PC-9 (cell line): ENCODE results near the gene TXLNA. TPM values are rescaled to one million over a fixed set of nuclear protein-coding genes. Genes with fewer than 3 reads are reported as not detected.
"Not testable (repeated sequence)": the region's sequence is repeated elsewhere in the genome, so short reads cannot be mapped to it uniquely, and the experiment has no call there.

Experiments
- BruUV-seq: library from RNA; stranded (reverse); fragments of 400-500 nt; replicated peaks from 2 replicates; lab custom pipeline; 2021; lab: Mats Ljungman, UMichigan
- CTCF ChIA-PET: fragments of 300-600 bp; sonication (Branson Sonifier 250); formaldehyde crosslinking; loops from one replicate; lab custom pipeline; 2022; ENCODE audit warnings: antibody characterized with exemption; lab: Charles Lee
- POLR2A ChIA-PET: fragments of 300-600 bp; sonication (Branson Sonifier 250); formaldehyde crosslinking; loops from one replicate; lab custom pipeline; 2022; ENCODE audit warnings: antibody characterized with exemption; ENCODE audit not compliant: unreplicated experiment; lab: Charles Lee
- DNase-seq, 2 experiments: peaks; one replicate each; pipeline versions ENCODE4 v3.0.0 to v3.0.0-alpha.2; 2015 to 2022; ENCODE audit warnings: mixed read lengths in 1 of 2
- H2AFZ ChIP-seq: fragments of 200-600 bp; sonication (generic); 2 replicates; pipeline ENCODE4 v1.8.1; 2017; ENCODE audit warnings: antibody characterized with exemption
- H3F3A ChIP-seq: fragments of 200-600 bp; sonication (generic); 2 replicates; pipeline ENCODE4 v1.8.1; 2017; ENCODE audit warnings: antibody characterized with exemption, mild to moderate bottlenecking, low read depth; ENCODE audit not compliant: insufficient read depth
- H3K27ac ChIP-seq: fragments of 200-600 bp; sonication (generic); 2 replicates; pipeline ENCODE4 v1.6.1; 2016; ENCODE audit warnings: mixed run types
- H3K27me3 ChIP-seq: fragments of 200-600 bp; sonication (generic); 2 replicates; pipeline ENCODE4 v1.6.1; 2016; ENCODE audit warnings: low read depth, mixed run types; ENCODE audit not compliant: insufficient read depth
- H3K36me3 ChIP-seq: fragments of 200-600 bp; sonication (generic); 2 replicates; pipeline ENCODE4 v1.6.1; 2016; ENCODE audit warnings: low read depth, mixed run types
- H3K4me1 ChIP-seq: fragments of 200-600 bp; sonication (generic); replicated peaks from 2 replicates; pipeline ENCODE4 v1.6.1; 2016; ENCODE audit warnings: mixed run types; ENCODE audit not compliant: insufficient read depth
- H3K4me2 ChIP-seq: fragments of 200-600 bp; sonication (generic); 2 replicates; pipeline ENCODE4 v1.6.1; 2017; ENCODE audit warnings: mixed run types
- H3K4me3 ChIP-seq: fragments of 200-600 bp; sonication (generic); 2 replicates; pipeline ENCODE4 v1.6.1; 2016; ENCODE audit warnings: mixed run types
- H3K79me2 ChIP-seq: fragments of 200-600 bp; sonication (generic); 2 replicates; pipeline ENCODE4 v1.6.1; 2017; ENCODE audit warnings: low read depth, mixed run types
- H3K9me2 ChIP-seq: fragments of 200-600 bp; sonication (generic); 2 replicates; pipeline ENCODE4 v1.8.1; 2017; ENCODE audit warnings: mild to moderate bottlenecking; ENCODE audit not compliant: insufficient read depth
- H3K9me3 ChIP-seq: fragments of 200-600 bp; sonication (generic); 2 replicates; pipeline ENCODE4 v1.8.1; 2016; ENCODE audit warnings: low read depth; ENCODE audit not compliant: insufficient read depth
- H4K20me1 ChIP-seq: fragments of 200-600 bp; sonication (generic); 2 replicates; pipeline ENCODE4 v1.8.1; 2017; ENCODE audit not compliant: insufficient read depth
- EZH2 ChIP-seq: fragments of 200-600 bp; sonication (generic); IDR thresholded peaks from 2 replicates; pipeline ENCODE4 v1.8.0; 2017; ENCODE audit warnings: antibody characterized with exemption, low read depth
- intact Hi-C: fragments of 100-400 bp; cut with micrococcal nuclease; formaldehyde crosslinking; loops from one replicate; pipeline ENCODE4 v1.10.0; 2022; ENCODE audit not compliant: unreplicated experiment
- total RNA-seq: library from RNA; stranded (reverse); gene quantifications from 2 replicates; pipeline ENCODE4 v1.2.3, GENCODE V29; 2021
- TF ChIP-seq, protein P1 (sequence below): fragments of 200-600 bp; sonication (generic); conservative IDR thresholded peaks from 2 replicates; pipeline ENCODE4 v1.6.1; 2017; ENCODE audit warnings: mixed run types, antibody characterized with exemption, mild to moderate bottlenecking, moderate library complexity

TXLNA gene
- total RNA-seq, 1 experiment from 2014 or later: 45.8 TPM

DNA sequence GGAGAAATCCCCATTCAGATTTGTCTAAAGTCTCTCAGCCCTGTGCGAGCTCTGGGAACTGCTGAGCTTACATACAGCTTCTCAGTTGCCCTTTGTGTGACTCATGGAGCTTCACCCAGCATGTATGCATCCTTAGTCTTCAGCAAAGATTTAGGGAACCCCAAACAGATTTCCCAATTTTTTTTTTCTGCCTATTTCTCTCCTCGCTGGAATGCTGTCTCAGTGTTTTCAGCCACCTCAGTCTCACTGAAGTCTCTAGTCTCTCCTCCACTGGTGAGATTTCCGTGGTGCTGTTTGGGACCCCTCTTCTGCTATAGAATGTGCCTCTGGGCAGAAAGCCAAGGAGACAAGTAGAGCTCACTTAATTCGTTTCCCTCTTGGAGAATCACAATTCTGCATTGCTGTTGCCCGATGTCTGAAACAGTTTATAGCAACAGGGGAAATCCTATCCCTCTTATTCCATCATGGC is 28.1 kb upstream of the TXLNA start:
- Histone ChIP-seq H3K79me2 (peaks cover 72% of the 10 kb centered on the region), H3K4me3 (no peak overlapping the region), H3K36me3 (no peaks in the 10 kb centered on the region), H3K27me3 (no peaks in the 10 kb centered on the region), H3K27ac (no peak overlapping the region), H3F3A (peaks cover 14% of the 10 kb centered on the region), H4K20me1 (peaks cover 35% of the 10 kb centered on the region), H3K9me2 (no peaks in the 10 kb centered on the region), H2AFZ (no peak overlapping the region), H3K4me2 (no peak overlapping the region), H3K4me1 (no peaks in the 10 kb centered on the region), H3K9me3 (0 out of 2 replicates have a peak, but pooled peaks cover 3% of the 10 kb centered on the region)
- no TSS peak for BruUV-seq
- DNase-seq: no peak
- TF ChIP-seq, protein P1, sequence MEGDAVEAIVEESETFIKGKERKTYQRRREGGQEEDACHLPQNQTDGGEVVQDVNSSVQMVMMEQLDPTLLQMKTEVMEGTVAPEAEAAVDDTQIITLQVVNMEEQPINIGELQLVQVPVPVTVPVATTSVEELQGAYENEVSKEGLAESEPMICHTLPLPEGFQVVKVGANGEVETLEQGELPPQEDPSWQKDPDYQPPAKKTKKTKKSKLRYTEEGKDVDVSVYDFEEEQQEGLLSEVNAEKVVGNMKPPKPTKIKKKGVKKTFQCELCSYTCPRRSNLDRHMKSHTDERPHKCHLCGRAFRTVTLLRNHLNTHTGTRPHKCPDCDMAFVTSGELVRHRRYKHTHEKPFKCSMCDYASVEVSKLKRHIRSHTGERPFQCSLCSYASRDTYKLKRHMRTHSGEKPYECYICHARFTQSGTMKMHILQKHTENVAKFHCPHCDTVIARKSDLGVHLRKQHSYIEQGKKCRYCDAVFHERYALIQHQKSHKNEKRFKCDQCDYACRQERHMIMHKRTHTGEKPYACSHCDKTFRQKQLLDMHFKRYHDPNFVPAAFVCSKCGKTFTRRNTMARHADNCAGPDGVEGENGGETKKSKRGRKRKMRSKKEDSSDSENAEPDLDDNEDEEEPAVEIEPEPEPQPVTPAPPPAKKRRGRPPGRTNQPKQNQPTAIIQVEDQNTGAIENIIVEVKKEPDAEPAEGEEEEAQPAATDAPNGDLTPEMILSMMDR: no peak
- TF ChIP-seq EZH2: no peak
- CTCF ChIA-PET: no interaction called here
- intact Hi-C loops: no loop called here
- POLR2A ChIA-PET: interaction anchor here (0.6 kb wide), 1 partner anchor 46 kb away, joined by 4 read pairs; no protein-coding TSS in a partner anchor

DNA sequence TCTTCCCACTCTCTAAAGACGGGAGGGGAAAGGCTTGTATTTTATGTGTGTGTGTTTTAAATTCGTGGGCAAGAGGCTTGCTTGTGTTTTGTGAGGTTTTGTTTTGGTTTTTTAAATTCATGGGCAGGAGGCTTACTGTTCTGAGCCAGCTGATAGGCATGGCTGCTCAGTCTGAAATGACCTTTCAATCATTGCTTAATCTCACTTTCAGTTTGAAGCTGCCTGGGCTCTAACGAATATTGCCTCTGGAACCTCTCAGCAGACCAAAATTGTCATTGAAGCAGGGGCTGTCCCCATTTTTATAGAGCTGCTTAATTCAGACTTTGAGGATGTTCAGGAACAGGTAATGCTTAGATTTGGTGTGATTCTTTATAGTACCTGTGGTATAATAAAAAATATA is 20.3 kb upstream of the TXLNA start:
- Histone ChIP-seq H3K9me3 (no peaks in the 10 kb centered on the region), H3K27me3 (no peaks in the 10 kb centered on the region), H3K4me2 (no peak overlapping the region), H3K9me2 (no peaks in the 10 kb centered on the region), H3K79me2 (no peaks in the 10 kb centered on the region), H3F3A (peaks cover 9% of the 10 kb centered on the region; the same call in 1 of the 2 replicates), H3K4me1 (peaks cover 8% of the 10 kb centered on the region), H3K4me3 (no peak overlapping the region), H3K36me3 (peaks cover 45% of the 10 kb centered on the region), H2AFZ (no peak overlapping the region), H4K20me1 (peaks cover 11% of the 10 kb centered on the region), H3K27ac (no peak overlapping the region)
- DNase-seq: no peak
- ChIA-PET POLR2A (no interaction called here), CTCF (no interaction called here)
- TF ChIP-seq, protein P1: no peak
- no peak for TF ChIP-seq EZH2
- intact Hi-C loops: no loop called here
- BruUV-seq: no TSS peak

DNA sequence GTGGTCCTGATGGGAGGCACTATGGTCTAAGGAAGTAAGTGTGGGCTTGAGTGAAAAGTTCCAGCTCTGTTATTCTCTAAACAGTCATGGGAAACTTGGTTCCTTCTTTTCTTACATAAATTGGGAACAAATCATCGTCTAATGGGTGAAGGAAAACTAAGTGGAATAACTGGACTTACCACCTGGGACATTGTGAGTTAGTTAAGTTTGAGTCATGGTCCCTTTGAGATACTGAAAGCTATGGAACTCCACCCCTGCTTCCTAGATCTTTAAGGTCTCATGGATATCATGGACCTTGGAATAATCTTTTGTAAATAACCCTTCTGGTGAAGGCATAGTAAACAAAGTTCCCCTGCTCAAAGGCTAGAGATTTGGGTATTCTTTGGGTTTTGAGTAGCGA is 16.1 kb upstream of the TXLNA start:
- DNase-seq: peak in 1 of 2 experiments; percentile 71
- POLR2A ChIA-PET: interaction anchor here (0.8 kb wide), 1 partner anchor 9 kb away, joined by 3 read pairs; no protein-coding TSS in a partner anchor
- Histone ChIP-seq H3K9me3 (no peaks in the 10 kb centered on the region), H3K79me2 (no peaks in the 10 kb centered on the region), H3K9me2 (no peaks in the 10 kb centered on the region), H3K4me2 (peak overlapping the region; percentile 17), H4K20me1 (no peaks in the 10 kb centered on the region), H3K4me3 (no peak overlapping the region), H3K27ac (peak overlapping the region; percentile 42), H3K27me3 (no peaks in the 10 kb centered on the region), H3K36me3 (peaks cover 55% of the 10 kb centered on the region), H3K4me1 (peaks cover 8% of the 10 kb centered on the region), H2AFZ (no peak overlapping the region), H3F3A (peaks cover 14% of the 10 kb centered on the region; the same call in 1 of the 2 replicates)
- no TSS peak for BruUV-seq
- CTCF ChIA-PET: interaction anchor here (0.6 kb wide), 1 partner anchor 19 kb away, joined by 3 read pairs; no protein-coding TSS in a partner anchor
- TF ChIP-seq, protein P1: no peak
- TF ChIP-seq EZH2: no peak
- intact Hi-C loops: no loop called here

DNA sequence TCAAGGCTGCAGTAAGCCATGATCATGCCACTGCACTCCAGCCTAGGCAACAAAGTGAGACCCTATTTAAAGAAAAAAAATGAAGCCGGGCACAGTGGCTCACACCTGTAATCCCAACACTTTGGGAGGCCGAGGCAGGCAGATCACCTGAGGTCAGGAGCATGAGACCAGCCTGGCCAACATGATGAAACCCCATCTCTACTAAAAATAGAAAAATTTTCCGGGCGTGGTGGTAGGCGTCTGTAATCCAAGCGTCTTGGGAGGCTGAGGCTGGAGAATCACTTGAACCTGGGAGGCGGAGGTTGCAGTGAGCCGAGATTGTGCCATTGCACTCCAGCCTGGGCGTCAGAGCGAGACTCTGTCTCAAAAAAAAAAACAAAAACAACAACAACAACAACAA is 13.8 kb upstream of the TXLNA start:
- H4K20me1 ChIP-seq, POLR2A ChIA-PET: not testable (repeated sequence)
- CTCF ChIA-PET: interaction anchor here (0.6 kb wide), 1 partner anchor 93 kb away, joined by 10 read pairs; no protein-coding TSS in a partner anchor

More for the DNA sequence above, 13.8 kb upstream of the TXLNA start:
- H3K9me2 ChIP-seq, H3K79me2 ChIP-seq, H3K27ac ChIP-seq, H3K4me2 ChIP-seq, H2AFZ ChIP-seq, intact Hi-C loops, H3K9me3 ChIP-seq, BruUV-seq, DNase-seq, H3K27me3 ChIP-seq, H3K4me3 ChIP-seq, H3K4me1 ChIP-seq: not testable (repeated sequence)
- H3F3A ChIP-seq: peaks cover 14% of the 10 kb centered on the region; the same call in 1 of the 2 replicates
- H3K36me3 ChIP-seq: peaks cover 55% of the 10 kb centered on the region
